K562 (cell line): ENCODE data around the gene MRPL58. TPM values are rescaled to one million over a fixed set of nuclear protein-coding genes. Genes with fewer than 3 reads are reported as not detected.

Experiments used
- ATAC-seq: fragments of 200-7000 bp; cut with Tn5 transposase; 3 replicates; pipeline ENCODE4 v1.9.1; 2020; ENCODE audit warnings: moderate library complexity
- BruUV-seq: library from RNA; stranded (reverse); fragments of 400-500 nt; replicated peaks from 2 replicates; lab custom pipeline; 2021; lab: Mats Ljungman, UMichigan
- CTCF ChIA-PET: fragments of 300-600 bp; formaldehyde crosslinking; extraction: SDS; loops from one replicate; lab custom pipeline; 2021; ENCODE audit warnings: low intra/inter-chr PET ratio; lab: Yijun Ruan, JAX
- POLR2A ChIA-PET: fragments of 300-600, 350-650 bp; sonication (Branson Sonifier 250); formaldehyde crosslinking; extraction: SDS; loops from one replicate; lab custom pipeline; 2021; ENCODE audit warnings: antibody characterized with exemption, inconsistent platforms; lab: Yijun Ruan, JAX
- DNase-seq, 4 experiments: peaks; one replicate each; pipeline versions ENCODE4 v3.0.0 to v3.0.0-alpha.2; 2011 to 2018; ENCODE audit warnings: low spot score in 3 of 4, mixed read lengths in 3 of 4; ENCODE audit errors: extremely low read depth in 1 of 4
- FAIRE-seq: peaks from 2 replicates; lab custom pipeline; 2011; peaks lifted over from hg19 to GRCh38; lab: Jason Lieb, UNC
- H2AFZ ChIP-seq: 2 replicates; pipeline ENCODE4 v1.6.0; 2011; ENCODE audit warnings: low read depth, low read length, control low read depth, inconsistent platforms
- H3K27ac ChIP-seq: fragments of 200-600 bp; 3 replicates; pipeline ENCODE4 v1.8.0; 2011; ENCODE audit warnings: low read depth, mild to moderate bottlenecking, control low read depth, inconsistent platforms, low read length, moderate library complexity, mixed read lengths; ENCODE audit errors: extremely low read depth
- H3K27me3 ChIP-seq, 2 experiments: fragments of 300-600 bp in 1 of 2; 2 replicates in 1 of 2; 3 replicates in 1 of 2; pipeline versions ENCODE4 v1.6.0 to v1.8.0; 2011; ENCODE audit warnings: inconsistent platforms in 2 of 2, low read length in 2 of 2, mild to moderate bottlenecking in 1 of 2, mixed read lengths in 1 of 2, moderate library complexity in 1 of 2; ENCODE audit not compliant: control insufficient read depth in 2 of 2, insufficient read depth in 2 of 2
- H3K36me3 ChIP-seq: fragments of 300-600 bp; 3 replicates; pipeline ENCODE4 v1.8.0; 2011; ENCODE audit warnings: mild to moderate bottlenecking, low read length, inconsistent platforms; ENCODE audit not compliant: control insufficient read depth, insufficient read depth
- H3K4me1 ChIP-seq, 2 experiments: fragments of 200-600 bp in 1 of 2; replicated peaks in 1 of 2; 2 replicates in 1 of 2; 3 replicates in 1 of 2; pipeline versions ENCODE4 v1.5.1 to v1.8.0; 2011; ENCODE audit warnings: inconsistent platforms in 2 of 2, low read length in 2 of 2, mild to moderate bottlenecking in 1 of 2, mixed read lengths in 1 of 2, moderate library complexity in 1 of 2; ENCODE audit not compliant: control insufficient read depth in 2 of 2, insufficient read depth in 2 of 2
- H3K4me2 ChIP-seq: 2 replicates; pipeline ENCODE4 v1.6.1; 2011; ENCODE audit warnings: low read length, control low read depth, inconsistent platforms, mixed read lengths; ENCODE audit not compliant: insufficient read depth
- H3K4me3 ChIP-seq: fragments of 200-600 bp; sonication (generic), shearing (Covaris generic); 2 replicates; pipeline ENCODE4 v1.5.1; 2016; ENCODE audit warnings: control low read depth, inconsistent platforms
- H3K79me2 ChIP-seq: fragments of 200-600 bp; 3 replicates; pipeline ENCODE4 v1.8.0; 2011; ENCODE audit warnings: low read length, inconsistent platforms; ENCODE audit not compliant: control insufficient read depth, insufficient read depth
- H3K9ac ChIP-seq, 2 experiments: 2 replicates each; pipeline versions ENCODE4 v1.6.0 to v1.6.1; 2011; ENCODE audit warnings: low read depth in 2 of 2, low read length in 2 of 2, control low read depth in 1 of 2, inconsistent platforms in 1 of 2, mild to moderate bottlenecking in 1 of 2, mixed read lengths in 1 of 2; ENCODE audit not compliant: insufficient read depth in 1 of 2
- H3K9me1 ChIP-seq: one replicate; pipeline ENCODE4 v1.6.0; 2011; ENCODE audit warnings: inconsistent platforms, mild to moderate bottlenecking, low read length, moderate library complexity; ENCODE audit not compliant: control insufficient read depth, insufficient read depth
- H3K9me3 ChIP-seq: replicated peaks from 2 replicates; pipeline ENCODE4 v1.5.1; 2011; ENCODE audit warnings: low read depth, low read length, inconsistent platforms; ENCODE audit not compliant: control insufficient read depth, insufficient read depth
- H4K20me1 ChIP-seq: replicated peaks from 2 replicates; pipeline ENCODE4 v1.6.1; 2011; ENCODE audit warnings: low read length, inconsistent platforms, mixed read lengths; ENCODE audit not compliant: control insufficient read depth, insufficient read depth
- ATF4 ChIP-seq: fragments of 450-650 bp; formaldehyde crosslinking; IDR thresholded peaks from 2 replicates; pipeline ENCODE4 v1.4.0; 2022; ENCODE audit warnings: mild to moderate bottlenecking, moderate library complexity
- BMI1 ChIP-seq: fragments of 150-350 bp; IDR thresholded peaks from 2 replicates; pipeline ENCODE4 v1.6.1; 2014; ENCODE audit warnings: low read length
- CBFA2T2 ChIP-seq: fragments of 450-650 bp; conservative IDR thresholded peaks from 2 replicates; pipeline ENCODE4 v1.6.1; 2017; ENCODE audit warnings: mild to moderate bottlenecking
- NCOA6 ChIP-seq: fragments of 450-650 bp; IDR thresholded peaks from 2 replicates; pipeline ENCODE4 v1.6.1; 2017; ENCODE audit warnings: mild to moderate bottlenecking
- NEUROD1 ChIP-seq: fragments of 150-350 bp; IDR thresholded peaks from 2 replicates; pipeline ENCODE4 v1.6.1; 2014; ENCODE audit warnings: borderline replicate concordance, low read length, low read depth; ENCODE audit not compliant: partially characterized antibody
- NR2C2 ChIP-seq, 2 experiments: fragments of 200-800 bp in 1 of 2; sonication (Bioruptor generic) in 1 of 2; sonication (generic) in 1 of 2; formaldehyde crosslinking in 1 of 2; IDR thresholded peaks; 2 replicates each; pipeline versions ENCODE4 v1.6.1 to v1.8.0; 2016 to 2022; ENCODE audit warnings: mild to moderate bottlenecking in 1 of 2, missing compliant biosample characterization in 1 of 2, missing genetic modification characterization in 1 of 2, missing genetic modification reagents in 1 of 2
- NR4A1 ChIP-seq, 2 experiments: fragments of 250-450 bp in 1 of 2; fragments of 450-650 bp in 1 of 2; sonication (Bioruptor Pico) in 1 of 2; IDR thresholded peaks; 2 replicates each; pipeline versions ENCODE4 v1.4.0 to v1.6.1; 2016 to 2020; ENCODE audit warnings: mild to moderate bottlenecking in 2 of 2, missing compliant biosample characterization in 1 of 2, missing genetic modification characterization in 1 of 2, moderate library complexity in 1 of 2
- ZKSCAN1 ChIP-seq: fragments of 150-350 bp; IDR thresholded peaks from 2 replicates; pipeline ENCODE4 v1.6.1; 2016; ENCODE audit warnings: low read depth, low read length
- WGBS: fragments of 100-300 bp; shearing (Covaris generic); methylation state at CpG from one replicate; pipeline ENCODE4 v1.1.6; 2016; ENCODE audit warnings: low coverage, mixed read lengths; ENCODE audit not compliant: insufficient coverage; ENCODE audit errors: missing lambda C conversion rate; 5-methylcytosine and 5-hydroxymethylcytosine counted together
- in situ Hi-C: fragments of 300-500 bp; cut with MboI; formaldehyde crosslinking; loops from 4 replicates; pipeline ENCODE4 v1.15.0; 2018; ENCODE audit warnings: inconsistent platforms, mixed read lengths
- intact Hi-C: fragments of 100-400 bp; cut with micrococcal nuclease; formaldehyde crosslinking; loops from 2 replicates; pipeline ENCODE4 v1.14.2; 2022
- polyA plus RNA-seq, 8 experiments: library from polyadenylated mRNA; depleted of rRNA in 4 of 8; stranded (reverse) in 5 of 8; unstranded in 3 of 8; fragments of >200 nt; fragmentation: Nextera tagmentation in 2 of 8; fragmentation: Illumina TruSeq in 1 of 8; extraction: Ambion mirVana in 2 of 8; extraction: Trizol in 1 of 8; gene quantifications; 2 replicates each; pipeline versions ENCODE4 v1.2.1 to v1.2.3, GENCODE V29; 2011 to 2014; ENCODE audit warnings: inconsistent platforms in 1 of 8, missing spikeins in 1 of 8
- total RNA-seq, 7 experiments: library from RNA; depleted of rRNA in 6 of 7; stranded (reverse); fragments of >200 nt in 6 of 7; fragmentation: Illumina TruSeq in 2 of 7; extraction: Trizol in 2 of 7; gene quantifications; 2 replicates each; pipeline versions ENCODE4 v1.2.1 to v1.2.3, GENCODE V29; 2011 to 2021; ENCODE audit warnings: low replicate concordance in 1 of 7
- TF ChIP-seq, protein P1 (sequence below): sonication (generic); formaldehyde crosslinking; IDR thresholded peaks from 2 replicates; pipeline ENCODE4 v1.8.0; 2022; ENCODE audit warnings: mild to moderate bottlenecking, missing genetic modification reagents
- TF ChIP-seq, protein P2 (sequence below), 2 experiments: IDR thresholded peaks in 1 of 2; conservative IDR thresholded peaks in 1 of 2; 2 replicates each; pipeline ENCODE4 v1.6.1; 2016; ENCODE audit warnings: low read depth in 2 of 2, mild to moderate bottlenecking in 1 of 2, missing compliant biosample characterization in 1 of 2, missing genetic modification characterization in 1 of 2, moderate library complexity in 1 of 2
- TF ChIP-seq, protein P3 (sequence below), 2 experiments: fragments of 200-800 bp in 1 of 2; sonication (Bioruptor generic) in 1 of 2; sonication (generic) in 1 of 2; formaldehyde crosslinking in 1 of 2; IDR thresholded peaks in 1 of 2; conservative IDR thresholded peaks in 1 of 2; 2 replicates each; pipeline versions ENCODE4 v1.5.0 to v1.6.1; 2016 to 2020; ENCODE audit warnings: missing compliant biosample characterization in 1 of 2, missing genetic modification characterization in 1 of 2, missing genetic modification reagents in 1 of 2
- TF ChIP-seq, protein P4 (sequence below), 2 experiments: IDR thresholded peaks; 2 replicates each; pipeline ENCODE4 v1.6.1; 2011; ENCODE audit warnings: borderline replicate concordance in 1 of 2, control low read depth in 1 of 2, low read depth in 1 of 2, low read length in 1 of 2, mild to moderate bottlenecking in 1 of 2, mixed read lengths in 1 of 2, moderate library complexity in 1 of 2; ENCODE audit not compliant: insufficient read depth in 1 of 2, insufficient read length in 1 of 2, poor library complexity in 1 of 2, severe bottlenecking in 1 of 2; ENCODE audit errors: extremely low read depth in 1 of 2

MRPL58 gene
- total and polyA plus RNA-seq, 9 of the 15 experiments (the other 6 are each of a cell fraction or from before 2014, with no cell fraction given), result 30.8 to 107 (median 72.4) TPM

GRCh38 chr17:74995847-74996246 lies 16.6 kb upstream of the MRPL58 start:
- no peak overlapping the region for H3K4me2 ChIP-seq
- intact Hi-C loops, result no loop called here
- no peak overlapping the region for H3K27ac ChIP-seq
- no peak overlapping the region for H3K4me3 ChIP-seq
- no peak for ATAC-seq
- no peaks in the 10 kb centered on the region for H3K27me3 ChIP-seq
- H3K9me3 ChIP-seq, result no peaks in the 10 kb centered on the region
- DNase-seq, result no peak
- no TSS peak for BruUV-seq
- H3K9ac ChIP-seq, result no peak overlapping the region
- ChIA-PET POLR2A (interaction anchor here (0.9 to 1.1 kb wide), 2 partner anchors 13 to 17 kb away, joined by 3 read pairs; partner anchors contain the start of gene MRPL58), CTCF (no interaction called here)
- H3K36me3 ChIP-seq, result peaks cover 8% of the 10 kb centered on the region; the same call in 1 of the 3 replicates
- in situ Hi-C loops, result no loop called here
- FAIRE-seq, result no peak
- WGBS, result 59% methylated on average over 5 of the region's 5 CpGs
- no peaks in the 10 kb centered on the region for H4K20me1 ChIP-seq
- no peaks in the 10 kb centered on the region for H3K79me2 ChIP-seq
- no peaks in the 10 kb centered on the region for H3K9me1 ChIP-seq
- no peak overlapping the region for H2AFZ ChIP-seq
- peaks cover 0 to 11% of the 10 kb centered on the region in 2 experiments; a peak in 3 of 5 replicates for H3K4me1 ChIP-seq
- TF ChIP-seq, protein P1, sequence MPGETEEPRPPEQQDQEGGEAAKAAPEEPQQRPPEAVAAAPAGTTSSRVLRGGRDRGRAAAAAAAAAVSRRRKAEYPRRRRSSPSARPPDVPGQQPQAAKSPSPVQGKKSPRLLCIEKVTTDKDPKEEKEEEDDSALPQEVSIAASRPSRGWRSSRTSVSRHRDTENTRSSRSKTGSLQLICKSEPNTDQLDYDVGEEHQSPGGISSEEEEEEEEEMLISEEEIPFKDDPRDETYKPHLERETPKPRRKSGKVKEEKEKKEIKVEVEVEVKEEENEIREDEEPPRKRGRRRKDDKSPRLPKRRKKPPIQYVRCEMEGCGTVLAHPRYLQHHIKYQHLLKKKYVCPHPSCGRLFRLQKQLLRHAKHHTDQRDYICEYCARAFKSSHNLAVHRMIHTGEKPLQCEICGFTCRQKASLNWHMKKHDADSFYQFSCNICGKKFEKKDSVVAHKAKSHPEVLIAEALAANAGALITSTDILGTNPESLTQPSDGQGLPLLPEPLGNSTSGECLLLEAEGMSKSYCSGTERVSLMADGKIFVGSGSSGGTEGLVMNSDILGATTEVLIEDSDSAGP, result no peak
- no peak for TF ChIP-seq CBFA2T2
- TF ChIP-seq, protein P2, sequence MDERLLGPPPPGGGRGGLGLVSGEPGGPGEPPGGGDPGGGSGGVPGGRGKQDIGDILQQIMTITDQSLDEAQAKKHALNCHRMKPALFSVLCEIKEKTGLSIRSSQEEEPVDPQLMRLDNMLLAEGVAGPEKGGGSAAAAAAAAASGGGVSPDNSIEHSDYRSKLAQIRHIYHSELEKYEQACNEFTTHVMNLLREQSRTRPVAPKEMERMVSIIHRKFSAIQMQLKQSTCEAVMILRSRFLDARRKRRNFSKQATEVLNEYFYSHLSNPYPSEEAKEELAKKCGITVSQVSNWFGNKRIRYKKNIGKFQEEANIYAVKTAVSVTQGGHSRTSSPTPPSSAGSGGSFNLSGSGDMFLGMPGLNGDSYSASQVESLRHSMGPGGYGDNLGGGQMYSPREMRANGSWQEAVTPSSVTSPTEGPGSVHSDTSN (CRISPR knock-in tag; IDR thresholded peaks at IDR 0.05; ENCODE audit: low read depth), result no peak
- TF ChIP-seq, protein P2 (tag; conservative IDR thresholded peaks at IDR 0.05; ENCODE audit: low read depth), result no peak
- TF ChIP-seq ZKSCAN1, result no peak
- TF ChIP-seq, protein P3, sequence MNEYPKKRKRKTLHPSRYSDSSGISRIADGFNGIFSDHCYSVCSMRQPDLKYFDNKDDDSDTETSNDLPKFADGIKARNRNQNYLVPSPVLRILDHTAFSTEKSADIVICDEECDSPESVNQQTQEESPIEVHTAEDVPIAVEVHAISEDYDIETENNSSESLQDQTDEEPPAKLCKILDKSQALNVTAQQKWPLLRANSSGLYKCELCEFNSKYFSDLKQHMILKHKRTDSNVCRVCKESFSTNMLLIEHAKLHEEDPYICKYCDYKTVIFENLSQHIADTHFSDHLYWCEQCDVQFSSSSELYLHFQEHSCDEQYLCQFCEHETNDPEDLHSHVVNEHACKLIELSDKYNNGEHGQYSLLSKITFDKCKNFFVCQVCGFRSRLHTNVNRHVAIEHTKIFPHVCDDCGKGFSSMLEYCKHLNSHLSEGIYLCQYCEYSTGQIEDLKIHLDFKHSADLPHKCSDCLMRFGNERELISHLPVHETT (CRISPR knock-in tag; conservative IDR thresholded peaks at IDR 0.05 in 1 of 2, IDR thresholded peaks at IDR 0.05 in 1 of 2), result no peak
- TF ChIP-seq ATF4, result no peak
- TF ChIP-seq BMI1, result no peak
- TF ChIP-seq NEUROD1, result no peak
- TF ChIP-seq, protein P4, sequence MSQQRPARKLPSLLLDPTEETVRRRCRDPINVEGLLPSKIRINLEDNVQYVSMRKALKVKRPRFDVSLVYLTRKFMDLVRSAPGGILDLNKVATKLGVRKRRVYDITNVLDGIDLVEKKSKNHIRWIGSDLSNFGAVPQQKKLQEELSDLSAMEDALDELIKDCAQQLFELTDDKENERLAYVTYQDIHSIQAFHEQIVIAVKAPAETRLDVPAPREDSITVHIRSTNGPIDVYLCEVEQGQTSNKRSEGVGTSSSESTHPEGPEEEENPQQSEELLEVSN (IDR thresholded peaks at IDR 0.05; ENCODE audit: borderline replicate concordance in 1 of 2, extremely low read depth in 1 of 2, insufficient read depth in 1 of 2, insufficient read length in 1 of 2, low read depth in 1 of 2, low read length in 1 of 2, poor library complexity in 1 of 2, severe bottlenecking in 1 of 2), result no peak
- no peak for TF ChIP-seq NR4A1 (CRISPR knock-in tag; IDR thresholded peaks at IDR 0.05)
- no peak for TF ChIP-seq NR4A1 (tag; IDR thresholded peaks at IDR 0.05)
- no peak for TF ChIP-seq NR2C2 (CRISPR knock-in tag; IDR thresholded peaks at IDR 0.05)
- TF ChIP-seq NR2C2 (tag; IDR thresholded peaks at IDR 0.05), result no peak
- TF ChIP-seq NCOA6, result no peak
